SK-N-SH (cell line): Measurements from ENCODE around the gene FSTL5. TPM values are rescaled to one million over a fixed set of nuclear protein-coding genes. Genes with fewer than 3 reads are reported as not detected.

Experiments
- CTCF ChIA-PET: fragments of 300-600, 350-600 bp; formaldehyde crosslinking; extraction: SDS; loops from one replicate; lab custom pipeline; 2021; lab: Yijun Ruan, JAX
- POLR2A ChIA-PET: fragments of 350-600 bp; sonication (Branson Sonifier 250); formaldehyde crosslinking; extraction: SDS; loops from one replicate; lab custom pipeline; 2020; ENCODE audit warnings: antibody characterized with exemption, inconsistent platforms; lab: Yijun Ruan, JAX
- DNase-seq: peaks from one replicate; pipeline ENCODE4 v3.0.0; 2012
- H2AFZ ChIP-seq: fragments of 200-600 bp; sonication (generic); 2 replicates; pipeline ENCODE4 v1.8.1; 2016; ENCODE audit warnings: antibody characterized with exemption, mild to moderate bottlenecking, low read depth
- H3F3A ChIP-seq: fragments of 200-600 bp; sonication (generic); replicated peaks from 2 replicates; pipeline ENCODE3; 2016; ENCODE audit warnings: antibody characterized with exemption, mild to moderate bottlenecking; ENCODE audit not compliant: insufficient read depth
- H3K27ac ChIP-seq, 2 experiments: fragments of 200-500 bp in 1 of 2; fragments of 200-600 bp in 1 of 2; sonication (Bioruptor generic) in 1 of 2; sonication (generic), shearing (Covaris generic) in 1 of 2; 2 replicates each; pipeline versions ENCODE4 v1.5.1 to v1.6.1; 2014 to 2016; ENCODE audit warnings: low read depth in 2 of 2, inconsistent platforms in 1 of 2, low read length in 1 of 2, mild to moderate bottlenecking in 1 of 2, mixed read lengths in 1 of 2
- H3K27me3 ChIP-seq: fragments of 200-600 bp; sonication (generic), shearing (Covaris generic); 2 replicates; pipeline ENCODE4 v1.6.1; 2016; ENCODE audit warnings: mixed run types; ENCODE audit not compliant: insufficient read depth
- H3K36me3 ChIP-seq, 2 experiments: fragments of 200-500 bp in 1 of 2; fragments of 200-600 bp in 1 of 2; sonication (Bioruptor generic) in 1 of 2; sonication (generic) in 1 of 2; replicated peaks in 1 of 2; 2 replicates each; pipeline versions ENCODE3 to v1.5.1; 2014 to 2016; ENCODE audit warnings: low read length in 1 of 2, mild to moderate bottlenecking in 1 of 2; ENCODE audit not compliant: insufficient read depth in 2 of 2, control insufficient read depth in 1 of 2
- H3K4me1 ChIP-seq, 2 experiments: fragments of 200-500 bp in 1 of 2; fragments of 200-600 bp in 1 of 2; sonication (Bioruptor generic) in 1 of 2; sonication (generic), shearing (Covaris generic) in 1 of 2; 2 replicates each; pipeline versions ENCODE4 v1.5.1 to v1.6.1; 2014 to 2016; ENCODE audit warnings: low read depth in 1 of 2, low read length in 1 of 2, mixed run types in 1 of 2; ENCODE audit not compliant: insufficient read depth in 2 of 2, control insufficient read depth in 1 of 2
- H3K4me2 ChIP-seq: fragments of 200-600 bp; sonication (generic), shearing (Covaris generic); 2 replicates; pipeline ENCODE4 v1.6.1; 2017; ENCODE audit warnings: mixed run types
- H3K4me3 ChIP-seq, 2 experiments: fragments of 200-500 bp in 1 of 2; fragments of 200-600 bp in 1 of 2; sonication (Bioruptor generic) in 1 of 2; sonication (generic), shearing (Covaris generic) in 1 of 2; 2 replicates each; pipeline versions ENCODE4 v1.5.1 to v1.8.1; 2014 to 2016; ENCODE audit warnings: low read depth in 2 of 2, inconsistent platforms in 1 of 2, low read length in 1 of 2, mild to moderate bottlenecking in 1 of 2, mixed read lengths in 1 of 2, moderate library complexity in 1 of 2
- H3K79me2 ChIP-seq: fragments of 200-600 bp; sonication (generic); 2 replicates; pipeline ENCODE4 v1.8.1; 2017; ENCODE audit warnings: mild to moderate bottlenecking; ENCODE audit not compliant: insufficient read depth
- H3K9ac ChIP-seq: fragments of 200-600 bp; sonication (generic); 2 replicates; pipeline ENCODE4 v1.6.1; 2017; ENCODE audit warnings: mixed run types
- H3K9me2 ChIP-seq: fragments of 200-600 bp; sonication (generic); 2 replicates; pipeline ENCODE4 v1.6.1; 2017; ENCODE audit warnings: mixed run types
- H3K9me3 ChIP-seq: fragments of 200-600 bp; sonication (generic); 2 replicates; pipeline ENCODE4 v1.6.1; 2017; ENCODE audit warnings: mixed run types, mild to moderate bottlenecking, moderate library complexity
- H4K20me1 ChIP-seq: fragments of 200-600 bp; sonication (generic); 2 replicates; pipeline ENCODE4 v1.6.1; 2017; ENCODE audit warnings: mild to moderate bottlenecking, mixed run types; ENCODE audit not compliant: insufficient read depth
- CHD2 ChIP-seq: fragments of 150-350 bp; IDR thresholded peaks from 2 replicates; pipeline ENCODE4 v1.6.1; 2018; ENCODE audit warnings: low read length; ENCODE audit not compliant: partially characterized antibody
- ELF1 ChIP-seq: IDR thresholded peaks from 2 replicates; pipeline ENCODE4 v1.4.0; 2012
- EP300 ChIP-seq, 2 experiments: IDR thresholded peaks; 2 replicates each; pipeline versions ENCODE4 v1.4.0 to v1.6.1; 2012; ENCODE audit warnings: borderline replicate concordance in 1 of 2, low read depth in 1 of 2, low read length in 1 of 2
- EZH2phosphoT487 ChIP-seq: fragments of 200-600 bp; sonication (generic); IDR thresholded peaks from 2 replicates; pipeline ENCODE4 v1.6.1; 2017; ENCODE audit warnings: low read depth, mixed run types, mild to moderate bottlenecking, antibody characterized with exemption, moderate library complexity, borderline replicate concordance
- FOXJ3 ChIP-seq: sonication (generic); formaldehyde crosslinking; IDR thresholded peaks from 2 replicates; pipeline ENCODE4 v1.5.1; 2020; ENCODE audit warnings: mild to moderate bottlenecking, missing genetic modification reagents
- GATA2 ChIP-seq: sonication (generic); formaldehyde crosslinking; IDR thresholded peaks from 2 replicates; pipeline ENCODE4 v1.5.0; 2020; ENCODE audit warnings: mild to moderate bottlenecking, missing genetic modification reagents
- RAD21 ChIP-seq: IDR thresholded peaks from 2 replicates; pipeline ENCODE4 v1.6.1; 2012; ENCODE audit warnings: mild to moderate bottlenecking, low read length
- RCOR1 ChIP-seq: fragments of 150-350 bp; IDR thresholded peaks from 2 replicates; pipeline ENCODE4 v1.6.1; 2017; ENCODE audit warnings: antibody characterized with exemption, low read length
- RFX5 ChIP-seq: IDR thresholded peaks from 2 replicates; pipeline ENCODE4 v1.6.1; 2012; ENCODE audit warnings: mild to moderate bottlenecking, improper control_type of control experiment, low read length
- TCF12 ChIP-seq: IDR thresholded peaks from 2 replicates; pipeline ENCODE4 v1.4.0; 2012
- TEAD4 ChIP-seq: IDR thresholded peaks from 2 replicates; pipeline ENCODE4 v1.4.0; 2012; ENCODE audit warnings: mild to moderate bottlenecking, borderline replicate concordance; ENCODE audit not compliant: insufficient read depth
- ZBTB33 ChIP-seq: IDR thresholded peaks from 2 replicates; pipeline ENCODE4 v1.4.0; 2012; ENCODE audit warnings: low read depth, borderline replicate concordance
- WGBS: methylation state at CpG from one replicate; pipeline ENCODE4 v1.1.6; 2017; ENCODE audit warnings: low lambda C conversion rate; 5-methylcytosine and 5-hydroxymethylcytosine counted together
- polyA plus RNA-seq, 3 experiments: library from polyadenylated mRNA; depleted of rRNA; stranded (reverse); fragments of >200 nt; gene quantifications; 2 replicates each; pipeline ENCODE4 v1.2.3, GENCODE V29; 2012
- TF ChIP-seq, protein P1 (sequence below): fragments of 150-350 bp; IDR thresholded peaks from 2 replicates; pipeline ENCODE4 v1.6.1; 2016; ENCODE audit warnings: mild to moderate bottlenecking, low read depth, low read length
- TF ChIP-seq, protein P2 (sequence below): IDR thresholded peaks from 2 replicates; pipeline ENCODE4 v1.6.1; 2012; ENCODE audit warnings: mild to moderate bottlenecking, low read depth, low read length, moderate library complexity

Gene FSTL5
- polyA plus RNA-seq, 1 of the 3 experiments (the other 2 are of a cell fraction): 0.07 TPM

DNA sequence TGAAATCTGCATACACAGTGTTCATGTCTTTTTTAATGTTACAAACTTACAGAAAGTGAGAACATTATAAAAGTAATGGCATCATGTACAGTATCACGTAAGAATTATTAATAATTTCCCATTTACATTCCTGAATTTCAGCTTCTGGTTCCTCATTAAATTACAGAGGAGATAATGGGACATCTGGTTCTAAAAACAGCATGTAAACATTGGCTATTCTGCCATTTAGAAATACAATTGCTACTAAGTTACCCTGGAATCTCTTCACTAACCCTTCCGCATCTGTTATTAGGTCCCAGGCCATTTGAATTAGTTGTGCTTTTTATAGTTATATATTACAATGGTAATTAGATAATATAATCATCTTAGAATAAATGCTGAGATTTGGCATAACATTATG is 505.1 kb downstream of the FSTL5 start:
- peak; percentile 36 for DNase-seq
- Histone ChIP-seq H3K27ac (no peak overlapping the region), H3K9me3 (no peaks in the 10 kb centered on the region), H3K4me3 (no peak overlapping the region), H3K9ac (no peak overlapping the region), H3K27me3 (no peaks in the 10 kb centered on the region), H4K20me1 (no peaks in the 10 kb centered on the region), H3K79me2 (no peaks in the 10 kb centered on the region), H2AFZ (no peak overlapping the region), H3K4me1 (no peaks in the 10 kb centered on the region; a peak in 1 of 4 replicates), H3K9me2 (no peaks in the 10 kb centered on the region), H3K36me3 (no peaks in the 10 kb centered on the region), H3F3A (no peaks in the 10 kb centered on the region), H3K4me2 (no peak overlapping the region)
- TF ChIP-seq, protein P1, sequence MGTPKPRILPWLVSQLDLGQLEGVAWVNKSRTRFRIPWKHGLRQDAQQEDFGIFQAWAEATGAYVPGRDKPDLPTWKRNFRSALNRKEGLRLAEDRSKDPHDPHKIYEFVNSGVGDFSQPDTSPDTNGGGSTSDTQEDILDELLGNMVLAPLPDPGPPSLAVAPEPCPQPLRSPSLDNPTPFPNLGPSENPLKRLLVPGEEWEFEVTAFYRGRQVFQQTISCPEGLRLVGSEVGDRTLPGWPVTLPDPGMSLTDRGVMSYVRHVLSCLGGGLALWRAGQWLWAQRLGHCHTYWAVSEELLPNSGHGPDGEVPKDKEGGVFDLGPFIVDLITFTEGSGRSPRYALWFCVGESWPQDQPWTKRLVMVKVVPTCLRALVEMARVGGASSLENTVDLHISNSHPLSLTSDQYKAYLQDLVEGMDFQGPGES: no peak
- TF ChIP-seq, protein P2, sequence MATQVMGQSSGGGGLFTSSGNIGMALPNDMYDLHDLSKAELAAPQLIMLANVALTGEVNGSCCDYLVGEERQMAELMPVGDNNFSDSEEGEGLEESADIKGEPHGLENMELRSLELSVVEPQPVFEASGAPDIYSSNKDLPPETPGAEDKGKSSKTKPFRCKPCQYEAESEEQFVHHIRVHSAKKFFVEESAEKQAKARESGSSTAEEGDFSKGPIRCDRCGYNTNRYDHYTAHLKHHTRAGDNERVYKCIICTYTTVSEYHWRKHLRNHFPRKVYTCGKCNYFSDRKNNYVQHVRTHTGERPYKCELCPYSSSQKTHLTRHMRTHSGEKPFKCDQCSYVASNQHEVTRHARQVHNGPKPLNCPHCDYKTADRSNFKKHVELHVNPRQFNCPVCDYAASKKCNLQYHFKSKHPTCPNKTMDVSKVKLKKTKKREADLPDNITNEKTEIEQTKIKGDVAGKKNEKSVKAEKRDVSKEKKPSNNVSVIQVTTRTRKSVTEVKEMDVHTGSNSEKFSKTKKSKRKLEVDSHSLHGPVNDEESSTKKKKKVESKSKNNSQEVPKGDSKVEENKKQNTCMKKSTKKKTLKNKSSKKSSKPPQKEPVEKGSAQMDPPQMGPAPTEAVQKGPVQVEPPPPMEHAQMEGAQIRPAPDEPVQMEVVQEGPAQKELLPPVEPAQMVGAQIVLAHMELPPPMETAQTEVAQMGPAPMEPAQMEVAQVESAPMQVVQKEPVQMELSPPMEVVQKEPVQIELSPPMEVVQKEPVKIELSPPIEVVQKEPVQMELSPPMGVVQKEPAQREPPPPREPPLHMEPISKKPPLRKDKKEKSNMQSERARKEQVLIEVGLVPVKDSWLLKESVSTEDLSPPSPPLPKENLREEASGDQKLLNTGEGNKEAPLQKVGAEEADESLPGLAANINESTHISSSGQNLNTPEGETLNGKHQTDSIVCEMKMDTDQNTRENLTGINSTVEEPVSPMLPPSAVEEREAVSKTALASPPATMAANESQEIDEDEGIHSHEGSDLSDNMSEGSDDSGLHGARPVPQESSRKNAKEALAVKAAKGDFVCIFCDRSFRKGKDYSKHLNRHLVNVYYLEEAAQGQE: no peak
- TF ChIP-seq RCOR1: peak; percentile 89
- no peak for TF ChIP-seq ELF1
- no peak for TF ChIP-seq FOXJ3 (CRISPR knock-in tag)
- no peak for TF ChIP-seq TEAD4
- no peak for TF ChIP-seq RAD21
- TF ChIP-seq GATA2: peak; percentile 41; the same call in 1 of the 2 replicates
- TF ChIP-seq EP300 (IDR thresholded peaks at IDR 0.05; ENCODE audit: borderline replicate concordance in 1 of 2, low read depth in 1 of 2, low read length in 1 of 2): peak in 1 of 2 experiments; percentile 70; a peak in 2 of 4 replicates
- peak; percentile 23 for TF ChIP-seq CHD2
- no peak for TF ChIP-seq ZBTB33
- no peak for TF ChIP-seq RFX5
- no peak for TF ChIP-seq TCF12
- no peak for TF ChIP-seq EZH2phosphoT487
- CTCF ChIA-PET: no interaction called here
- POLR2A ChIA-PET: no interaction called here
- 74% methylated on average over 2 of the region's 2 CpGs for WGBS
